HG03460 (cell line): ENCODE data around the gene CIITA.

Source experiments
- ATAC-seq: cut with Tn5 transposase; IDR thresholded peaks from one replicate; pipeline ENCODE4 v1.9.1; 2021; ENCODE audit not compliant: unreplicated experiment

CIITA gene

GRCh38 chr16:10851512-10851911 lies 25.5 kb upstream of the CIITA start:
- no peak for ATAC-seq

GRCh38 chr16:10852286-10852685 lies 24.7 kb upstream of the CIITA start:
- no peak for ATAC-seq

DNA sequence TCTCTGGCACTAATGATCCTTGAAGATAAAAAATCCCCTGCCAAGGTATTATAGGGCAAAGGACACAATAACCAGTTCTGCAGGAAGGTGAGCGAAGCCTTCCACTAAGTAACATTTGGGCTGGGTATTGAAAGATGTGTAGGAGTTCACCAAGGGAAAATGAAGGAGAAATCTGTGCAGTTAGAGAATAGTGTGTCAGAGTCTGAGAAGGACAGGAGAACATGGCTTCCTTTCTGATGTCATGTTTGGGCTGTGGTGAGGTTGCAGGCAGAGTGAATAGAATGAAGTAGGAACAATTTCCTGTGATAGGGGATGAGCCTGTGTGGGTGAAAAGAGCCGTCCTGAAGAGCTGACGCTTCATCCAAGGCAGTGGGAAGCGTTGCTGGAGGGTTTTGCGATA lies 24.1 kb upstream of the CIITA start:
- no peak for ATAC-seq

DNA sequence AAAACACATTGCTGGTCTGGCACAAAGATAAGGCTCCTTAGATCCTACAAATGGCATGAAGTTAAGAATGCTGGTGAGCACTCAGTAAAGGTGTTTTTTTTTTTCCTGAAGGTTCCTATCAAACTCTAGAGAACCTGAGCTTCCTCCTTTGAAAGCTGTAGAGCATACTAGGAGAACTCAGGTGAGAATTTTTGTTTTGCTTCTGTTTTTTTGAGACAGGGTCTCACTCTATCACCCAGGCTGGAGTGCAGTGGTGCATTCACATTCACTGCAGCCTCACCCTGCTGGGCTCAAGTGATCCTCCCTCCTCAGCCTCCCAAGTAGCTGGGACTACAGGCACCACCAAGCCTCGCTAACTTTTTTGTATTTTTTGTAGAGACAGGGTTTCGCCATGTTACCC lies 21.0 kb upstream of the CIITA start:
- ATAC-seq = no peak

- ATAC-seq = no peak
Measured at GRCh38 chr16:10858203-10858602, 18.8 kb upstream of the CIITA start.

GRCh38 chr16:10859020-10859419 lies 18.0 kb upstream of the CIITA start:
- ATAC-seq = no peak

DNA sequence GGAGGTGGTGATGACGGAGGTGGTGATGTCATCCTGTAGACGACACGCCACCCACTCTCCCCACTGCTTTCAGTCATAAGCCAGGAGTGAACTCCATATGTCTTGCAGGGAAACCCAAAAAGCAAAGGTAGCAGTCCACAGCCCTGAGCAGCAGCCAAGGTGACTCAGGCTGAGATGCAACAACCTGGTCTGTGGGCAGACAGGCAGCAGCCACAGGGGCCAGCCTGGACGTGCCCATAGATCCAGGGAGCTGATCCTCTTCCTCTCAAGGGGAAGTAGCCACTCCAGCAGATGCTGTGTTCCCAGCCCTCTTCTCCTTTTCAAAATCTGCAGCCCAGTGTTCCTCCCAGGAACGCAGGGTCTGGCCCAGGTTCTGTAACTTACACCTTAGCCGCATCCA lies 17.3 kb upstream of the CIITA start:
- ATAC-seq = no peak

DNA sequence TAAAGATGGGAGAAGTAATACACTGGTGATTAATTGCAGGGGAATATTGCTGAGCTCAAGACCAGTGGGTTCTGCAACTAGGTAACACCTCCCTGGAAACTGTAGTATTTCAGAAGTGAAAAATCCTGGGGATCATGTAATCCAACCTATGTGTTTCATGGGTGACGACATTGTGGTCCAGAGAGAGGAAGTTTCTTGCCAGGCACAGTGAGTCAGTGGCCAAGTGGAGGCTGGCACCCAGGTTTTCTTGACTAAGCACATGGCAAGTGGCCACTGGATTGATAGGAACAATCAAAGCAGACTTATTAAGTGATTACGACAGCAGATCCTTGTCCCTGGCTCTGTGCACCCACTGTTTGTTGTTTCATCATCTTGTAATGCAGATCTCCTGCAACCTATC lies 14.6 kb upstream of the CIITA start:
- no peak for ATAC-seq

GRCh38 chr16:10865991-10866966 lies 10.7 kb upstream of the CIITA start:
- ATAC-seq = no peak

GRCh38 chr16:10867199-10867598 lies 9.8 kb upstream of the CIITA start:
- ATAC-seq = no peak

- ATAC-seq = no peak
Measured at GRCh38 chr16:10868104-10868595, 8.9 kb upstream of the CIITA start.

DNA sequence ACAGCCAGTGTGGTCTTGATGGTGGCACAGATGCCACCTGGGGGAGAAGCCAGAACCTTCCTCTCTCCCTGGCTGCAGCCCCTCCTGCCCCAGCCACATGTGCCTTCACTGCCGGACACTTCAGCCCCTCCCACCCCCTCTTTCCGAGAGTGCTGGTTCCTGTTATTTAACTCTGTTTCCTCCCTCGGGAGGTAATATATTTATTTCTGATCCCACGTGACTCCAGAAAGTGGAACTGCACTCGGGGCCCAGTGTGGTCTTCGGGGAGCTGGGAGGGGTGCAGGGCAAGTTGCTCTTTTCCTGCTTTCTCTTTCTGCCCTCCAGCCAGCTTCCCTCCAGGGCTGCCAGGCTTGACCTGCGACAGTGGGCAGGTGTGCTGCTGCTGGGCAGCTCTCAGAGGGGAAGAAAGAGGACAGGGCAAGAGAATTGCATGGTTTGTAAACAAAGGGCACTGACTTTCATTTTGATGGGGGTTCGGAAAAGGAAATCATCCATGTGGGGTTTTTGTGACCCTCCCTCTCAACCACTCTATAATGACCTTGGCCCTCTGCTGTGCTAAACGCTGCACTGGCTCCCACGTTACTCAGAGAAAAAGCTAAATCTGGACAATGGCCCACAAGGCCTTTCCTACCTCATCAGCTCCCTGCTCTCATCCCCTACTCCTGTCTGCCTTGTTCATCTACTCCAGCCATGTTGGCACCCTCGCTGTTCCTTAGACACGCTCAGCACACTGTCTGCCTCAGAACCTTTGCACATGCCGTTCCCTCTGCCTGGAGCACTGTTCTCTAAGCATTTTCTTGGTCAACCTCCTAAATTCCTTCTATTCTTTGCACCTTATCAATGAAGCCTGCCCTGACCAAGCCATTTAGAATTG lies 8.2 kb upstream of the CIITA start:
- no peak for ATAC-seq

GRCh38 chr16:10870137-10870776 lies 6.7 kb upstream of the CIITA start:
- ATAC-seq = peak; percentile 22

DNA sequence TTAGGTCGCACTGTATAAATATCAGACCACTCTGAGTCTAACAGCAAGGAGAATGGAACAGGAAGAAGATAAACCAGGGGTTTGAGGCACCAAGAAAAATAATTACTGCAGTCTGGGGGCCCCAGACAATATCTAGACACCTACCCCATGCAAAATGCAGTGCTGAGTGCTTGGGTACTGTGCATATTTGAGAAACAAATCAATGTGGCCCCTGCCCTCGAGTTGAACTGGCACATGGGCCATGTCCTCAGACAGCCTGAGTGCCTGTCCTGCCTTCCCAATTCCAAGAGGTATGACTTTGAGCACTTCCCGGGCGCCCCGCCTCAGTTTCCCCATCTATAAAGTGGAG lies 6.2 kb upstream of the CIITA start:
- ATAC-seq = no peak

DNA sequence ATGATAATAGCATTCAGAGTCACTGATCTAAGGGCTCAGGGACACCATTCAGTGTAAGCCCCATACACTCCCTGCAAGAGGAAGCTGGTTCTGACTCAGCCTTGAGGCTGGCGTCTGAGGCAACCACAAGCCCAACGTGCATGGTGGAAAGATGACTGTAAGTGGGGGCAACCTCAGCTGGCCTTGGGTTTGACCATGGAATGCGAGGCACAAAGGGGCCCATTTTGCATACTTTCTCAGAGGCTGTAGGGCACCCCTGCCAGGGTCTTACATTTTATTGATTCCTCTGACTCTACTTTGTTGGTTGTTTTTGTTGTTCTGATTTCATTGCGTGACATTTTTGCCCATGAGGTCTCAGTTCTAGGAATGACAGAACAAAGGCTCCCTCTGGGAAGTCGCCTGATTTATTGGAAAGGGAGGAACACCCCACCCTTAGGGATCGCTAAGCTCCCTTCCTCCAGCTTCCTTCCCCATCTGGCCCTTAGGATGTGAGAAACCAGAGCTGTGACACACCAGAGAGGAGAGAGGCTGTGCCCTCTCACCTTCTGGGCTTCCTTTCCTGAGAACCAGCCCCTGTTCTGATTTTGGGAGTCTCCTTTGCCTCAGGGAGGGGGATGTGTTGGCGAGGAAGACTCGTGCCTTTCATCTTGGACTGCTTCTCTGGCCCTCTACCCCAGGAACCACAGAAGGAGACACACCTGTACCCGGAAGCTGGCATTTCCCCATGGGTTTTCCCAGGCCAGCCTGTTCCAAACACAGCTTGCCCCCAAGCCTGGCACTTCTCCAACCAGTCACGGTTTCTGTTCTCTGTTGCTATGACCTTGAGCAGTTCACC lies 5.6 kb upstream of the CIITA start:
- peak; percentile 52 for ATAC-seq

GRCh38 chr16:10876315-10876714 lies 687 bp upstream of the CIITA start:
- no peak for ATAC-seq

- no peak for ATAC-seq
Measured at GRCh38 chr16:10877472-10877946, 507 bp downstream of the CIITA start.

- no peak for ATAC-seq
Measured at GRCh38 chr16:10878328-10878643, 1.3 kb downstream of the CIITA start.

DNA sequence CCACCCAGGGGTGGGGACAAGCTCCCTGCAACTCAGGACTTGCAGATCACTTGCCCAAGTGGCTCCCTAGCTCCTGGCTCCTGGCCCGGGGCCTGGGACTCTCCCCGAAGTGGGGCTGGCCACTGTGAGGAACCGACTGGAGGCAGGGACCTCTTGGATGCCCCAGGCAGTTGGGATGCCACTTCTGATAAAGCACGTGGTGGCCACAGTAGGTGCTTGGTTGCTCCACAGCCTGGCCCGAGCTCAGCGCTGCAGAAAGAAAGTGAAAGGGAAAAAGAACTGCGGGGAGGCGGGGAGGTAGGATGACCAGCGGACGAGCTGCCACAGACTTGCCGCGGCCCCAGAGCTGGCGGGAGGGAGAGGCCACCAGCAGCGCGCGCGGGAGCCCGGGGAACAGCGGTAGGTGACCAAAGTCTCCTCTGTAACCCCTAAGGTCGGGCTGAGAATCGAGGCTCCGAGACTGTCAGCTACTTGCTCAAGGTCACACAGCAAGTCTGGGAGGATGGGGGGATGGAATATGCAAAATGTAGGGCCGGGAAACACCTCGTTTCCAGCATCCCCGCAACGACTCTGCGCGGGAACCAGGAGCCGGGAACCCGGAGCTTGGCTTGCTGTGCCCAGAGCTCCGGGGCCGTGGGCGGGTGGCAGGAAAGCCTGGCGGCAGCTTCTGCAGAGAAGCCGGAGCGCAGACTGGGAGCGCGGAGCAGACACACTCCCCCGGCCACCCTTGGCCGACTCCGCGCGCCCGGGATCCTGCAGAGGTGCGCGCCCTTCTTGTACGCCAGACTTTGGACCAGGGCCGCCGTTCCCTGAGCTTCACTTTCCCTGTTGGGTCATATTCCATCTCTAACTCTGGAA lies 1.9 kb downstream of the CIITA start:
- peak; percentile 29 for ATAC-seq
